ENCODE data around the gene NPEPPS. TPM values are rescaled to one million over a fixed set of nuclear protein-coding genes. Genes with fewer than 3 reads are reported as not detected.

Gene NPEPPS
- polyA plus RNA-seq, 1 of the 3 experiments (the other 2 are of a cell fraction), result 73.2 TPM

GRCh38 chr17:47664624-47664941 lies 133.7 kb downstream of the NPEPPS start (continued):
- no peak for TF ChIP-seq REST (IDR thresholded peaks at IDR 0.05; ENCODE audit: low read depth, low read length)

DNA sequence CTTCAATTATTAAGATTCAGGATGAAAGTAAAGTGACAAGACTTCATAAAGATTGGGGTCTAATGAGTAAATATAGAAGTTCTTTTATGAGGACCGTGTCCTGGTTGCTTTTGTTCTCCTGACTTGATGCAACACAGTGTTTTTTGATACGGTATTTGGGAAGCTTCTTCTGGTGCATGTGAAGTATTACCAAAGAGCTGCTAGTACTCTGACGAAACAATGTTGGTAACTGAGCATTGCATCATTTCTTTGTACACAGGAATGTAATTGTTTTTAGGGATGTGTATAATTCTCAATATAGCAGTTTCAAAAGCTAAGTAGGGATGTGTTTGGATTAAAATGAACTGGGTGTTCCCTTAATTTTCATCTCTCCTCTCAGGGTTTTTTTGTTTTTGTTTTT lies 134.7 kb downstream of the NPEPPS start:
- peaks cover 61% of the 10 kb centered on the region for H4K20me1 ChIP-seq (ENCODE audit: insufficient read depth)
- no peaks in the 10 kb centered on the region for H3K4me1 ChIP-seq (ENCODE audit: control insufficient read depth in 1 of 2, insufficient read depth in 2 of 2, low read depth in 1 of 2, low read length in 1 of 2)
- no peak overlapping the region for H3K27ac ChIP-seq (ENCODE audit: low read depth in 2 of 2, low read length in 1 of 2)
- no peak overlapping the region for H2AFZ ChIP-seq (ENCODE audit: low read depth)
- TF ChIP-seq IRF3 (IDR thresholded peaks at IDR 0.05; ENCODE audit: low read depth, low read length), result no peak
- TF ChIP-seq, protein P1, sequence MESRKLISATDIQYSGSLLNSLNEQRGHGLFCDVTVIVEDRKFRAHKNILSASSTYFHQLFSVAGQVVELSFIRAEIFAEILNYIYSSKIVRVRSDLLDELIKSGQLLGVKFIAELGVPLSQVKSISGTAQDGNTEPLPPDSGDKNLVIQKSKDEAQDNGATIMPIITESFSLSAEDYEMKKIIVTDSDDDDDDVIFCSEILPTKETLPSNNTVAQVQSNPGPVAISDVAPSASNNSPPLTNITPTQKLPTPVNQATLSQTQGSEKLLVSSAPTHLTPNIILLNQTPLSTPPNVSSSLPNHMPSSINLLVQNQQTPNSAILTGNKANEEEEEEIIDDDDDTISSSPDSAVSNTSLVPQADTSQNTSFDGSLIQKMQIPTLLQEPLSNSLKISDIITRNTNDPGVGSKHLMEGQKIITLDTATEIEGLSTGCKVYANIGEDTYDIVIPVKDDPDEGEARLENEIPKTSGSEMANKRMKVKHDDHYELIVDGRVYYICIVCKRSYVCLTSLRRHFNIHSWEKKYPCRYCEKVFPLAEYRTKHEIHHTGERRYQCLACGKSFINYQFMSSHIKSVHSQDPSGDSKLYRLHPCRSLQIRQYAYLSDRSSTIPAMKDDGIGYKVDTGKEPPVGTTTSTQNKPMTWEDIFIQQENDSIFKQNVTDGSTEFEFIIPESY (IDR thresholded peaks at IDR 0.05; ENCODE audit: borderline replicate concordance, low read depth), result no peak
- no peak for TF ChIP-seq SIN3A (IDR thresholded peaks at IDR 0.05; ENCODE audit: borderline replicate concordance, low read depth, low read length)
- no peak for TF ChIP-seq ELF1 (IDR thresholded peaks at IDR 0.05)
- no peak for TF ChIP-seq USF2 (IDR thresholded peaks at IDR 0.05; ENCODE audit: borderline replicate concordance, low read depth, low read length)
- no peaks in the 10 kb centered on the region for H3K9me3 ChIP-seq
- H3K79me2 ChIP-seq (ENCODE audit: insufficient read depth), result peaks cover 62% of the 10 kb centered on the region
- CTCF ChIA-PET, result interaction anchor here (0.7 to 7.9 kb wide), 13 partner anchors 12 to 129 kb away, joined by 3 to 167 read pairs (median 20); partner anchors contain the start of genes KPNB1 and TBKBP1
- H3K9me2 ChIP-seq, result no peaks in the 10 kb centered on the region
- H3K36me3 ChIP-seq (replicated peaks in 1 of 2; ENCODE audit: control insufficient read depth in 1 of 2, insufficient read depth in 2 of 2, low read length in 1 of 2), result peaks cover 77 to 94% of the 10 kb centered on the region in 2 experiments
- H3K4me3 ChIP-seq (ENCODE audit: low read depth in 2 of 2, low read length in 1 of 2), result no peak overlapping the region
- peaks cover 59% of the 10 kb centered on the region for H3F3A ChIP-seq (replicated peaks; ENCODE audit: insufficient read depth)
- 89% methylated on average over 3 of the region's 3 CpGs for WGBS (ENCODE audit: low lambda C conversion rate)
- H3K4me2 ChIP-seq, result no peak overlapping the region
- no peak overlapping the region for H3K9ac ChIP-seq
- POLR2A ChIA-PET, result interaction anchor here (0.7 to 1.2 kb wide), 2 partner anchors 9 to 58 kb away, joined by 3 to 5 read pairs; no protein-coding TSS in a partner anchor
- DNase-seq, result no peak
- no peaks in the 10 kb centered on the region for H3K27me3 ChIP-seq (ENCODE audit: insufficient read depth)

Data from SK-N-SH (cell line).